SKM-1 (cell line): ENCODE results near the gene IL22RA1.

Experiments used
- DNase-seq: peaks from one replicate; lab custom pipeline; 2025; ENCODE audit not compliant: unreplicated experiment; lab: John Stamatoyannopoulos, UW

Gene IL22RA1

GRCh38 chr1:24167008-24167407 is 24.1 kb upstream of the IL22RA1 start:
- no peak for DNase-seq

- DNase-seq = no peak
These were observed 22.6 kb upstream of the IL22RA1 start for GRCh38 chr1:24165500-24165899.

GRCh38 chr1:24164004-24164403 is 21.1 kb upstream of the IL22RA1 start:
- DNase-seq = no peak

- no peak for DNase-seq
These were observed 19.3 kb upstream of the IL22RA1 start for GRCh38 chr1:24162201-24162600.

GRCh38 chr1:24161270-24161669 is 18.3 kb upstream of the IL22RA1 start:
- no peak for DNase-seq

GRCh38 chr1:24159366-24159765 is 16.4 kb upstream of the IL22RA1 start:
- no peak for DNase-seq

GRCh38 chr1:24157918-24158481 is 15.1 kb upstream of the IL22RA1 start:
- no peak for DNase-seq

GRCh38 chr1:24156542-24157260 is 13.8 kb upstream of the IL22RA1 start:
- no peak for DNase-seq

GRCh38 chr1:24155011-24155782 is 12.3 kb upstream of the IL22RA1 start:
- DNase-seq = no peak

GRCh38 chr1:24154215-24154614 is 11.3 kb upstream of the IL22RA1 start:
- DNase-seq = no peak

- no peak for DNase-seq
These were observed 9.9 kb upstream of the IL22RA1 start for GRCh38 chr1:24152631-24153494.

- DNase-seq = no peak
These were observed 8.2 kb upstream of the IL22RA1 start for GRCh38 chr1:24151175-24151533.

GRCh38 chr1:24150234-24151174 is 7.6 kb upstream of the IL22RA1 start:
- DNase-seq = peak; percentile 54

GRCh38 chr1:24149866-24150233 is 6.9 kb upstream of the IL22RA1 start:
- DNase-seq = no peak

- no peak for DNase-seq
These were observed 4.9 kb upstream of the IL22RA1 start for GRCh38 chr1:24147816-24148215.

GRCh38 chr1:24147194-24147593 is 4.3 kb upstream of the IL22RA1 start:
- no peak for DNase-seq

GRCh38 chr1:24141311-24141997 is 1.5 kb downstream of the IL22RA1 start:
- no peak for DNase-seq

- DNase-seq = no peak
These were observed 2.2 kb downstream of the IL22RA1 start for GRCh38 chr1:24140741-24141181.

- DNase-seq = no peak
These were observed 3.0 kb downstream of the IL22RA1 start for GRCh38 chr1:24139841-24140425.

GRCh38 chr1:24139222-24139489 is 3.8 kb downstream of the IL22RA1 start:
- no peak for DNase-seq
